ENCODE measurements around the gene C22orf39.

The C22orf39 gene

DNA sequence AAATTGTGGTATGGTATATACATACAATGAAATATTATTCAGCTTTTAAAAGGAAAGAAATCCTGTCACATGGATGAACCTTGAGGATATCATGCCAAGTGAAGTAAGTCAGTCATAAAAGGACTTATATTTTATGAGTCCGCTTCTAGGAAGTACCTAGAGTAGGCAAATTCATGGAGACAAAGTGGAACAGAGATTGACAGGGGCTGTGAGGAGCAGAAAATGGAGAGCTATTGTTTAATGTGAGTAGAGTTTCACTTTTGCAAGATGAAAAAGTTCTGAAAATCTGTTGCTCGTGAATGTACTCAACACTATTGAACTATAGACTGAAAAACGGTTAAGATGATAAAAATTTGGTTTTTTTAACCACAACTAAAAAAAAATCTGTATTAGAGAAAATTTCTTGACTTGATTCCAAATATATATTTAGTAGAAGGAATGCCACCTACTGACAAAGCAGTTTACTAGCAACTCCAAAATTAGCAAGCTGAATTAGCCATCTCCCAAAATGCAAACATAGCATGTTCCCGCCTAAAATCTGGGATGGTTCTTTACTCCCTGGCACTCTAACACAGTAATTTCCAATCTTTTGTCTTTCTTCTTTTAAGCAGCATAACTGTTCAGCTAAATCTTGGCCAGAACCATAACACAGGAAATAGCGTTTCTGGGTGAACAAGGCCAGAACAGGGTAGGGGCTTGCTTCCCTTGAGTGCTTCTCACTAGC, 30.0 kb upstream of the C22orf39 start:
- no peak for DNase-seq (ENCODE audit: extremely low read depth in 1 of 2, low read depth in 1 of 2)

DNA sequence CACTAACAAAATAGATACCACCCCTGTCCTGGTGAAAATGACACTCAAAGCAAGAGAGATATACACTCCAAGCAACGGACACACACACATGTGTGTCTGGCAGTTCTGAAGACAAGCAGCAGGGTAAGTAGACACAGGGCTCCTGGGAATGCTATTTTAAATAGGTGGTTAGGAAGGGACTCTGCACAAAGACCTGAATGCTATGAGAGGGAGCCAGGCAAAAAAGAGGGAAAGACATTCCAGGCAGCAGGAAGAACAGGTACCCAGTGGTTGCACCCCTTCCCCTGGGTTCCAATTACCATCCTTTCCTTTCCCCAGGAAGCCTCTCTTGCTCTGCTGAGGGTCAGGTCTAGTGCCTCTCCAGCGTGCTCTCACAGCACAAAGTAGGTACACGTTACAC, 28.5 kb upstream of the C22orf39 start:
- DNase-seq (ENCODE audit: extremely low read depth in 1 of 2, low read depth in 1 of 2), result no peak

DNA sequence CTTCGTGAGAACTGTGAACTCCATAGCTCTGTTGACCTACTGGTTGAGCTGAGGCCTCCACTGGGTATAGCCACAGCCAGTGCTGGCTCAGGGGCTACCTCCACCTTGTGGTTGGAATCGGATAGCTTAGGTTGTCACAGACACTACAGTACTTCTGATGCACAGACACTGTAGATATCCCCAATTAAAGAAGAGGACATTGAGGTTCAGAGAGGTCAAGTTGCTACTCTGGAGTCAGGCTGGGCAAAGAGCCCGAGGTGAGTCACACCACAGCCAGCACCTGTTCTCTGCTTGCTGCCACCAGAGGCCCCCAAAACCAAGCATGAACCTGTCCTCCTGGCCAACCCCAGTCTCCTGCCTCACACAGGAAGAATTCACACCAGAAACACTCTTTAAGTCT, 26.1 kb upstream of the C22orf39 start:
- no peak for DNase-seq (ENCODE audit: extremely low read depth in 1 of 2, low read depth in 1 of 2)

DNA sequence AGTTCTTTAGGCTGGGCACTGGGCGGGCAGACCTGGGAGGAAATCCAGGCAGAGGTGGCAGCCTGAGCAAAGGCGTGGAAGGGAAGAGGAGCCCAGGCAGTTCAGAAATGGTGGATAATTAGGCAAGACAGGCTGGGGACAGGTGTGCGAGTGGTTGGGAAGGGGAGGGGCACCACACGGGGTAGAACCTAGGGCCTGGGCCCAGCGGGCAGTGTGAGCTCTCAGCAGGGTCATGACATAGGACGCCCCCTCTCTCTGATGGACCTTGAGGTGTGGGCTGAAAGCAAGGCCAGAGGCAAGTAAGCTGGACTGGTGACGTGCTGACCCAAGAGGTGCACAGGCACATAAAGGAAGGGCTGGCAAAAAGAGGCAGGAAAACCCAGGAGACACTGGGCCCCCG, 24.7 kb upstream of the C22orf39 start:
- DNase-seq (ENCODE audit: extremely low read depth in 1 of 2, low read depth in 1 of 2), result no peak

DNA sequence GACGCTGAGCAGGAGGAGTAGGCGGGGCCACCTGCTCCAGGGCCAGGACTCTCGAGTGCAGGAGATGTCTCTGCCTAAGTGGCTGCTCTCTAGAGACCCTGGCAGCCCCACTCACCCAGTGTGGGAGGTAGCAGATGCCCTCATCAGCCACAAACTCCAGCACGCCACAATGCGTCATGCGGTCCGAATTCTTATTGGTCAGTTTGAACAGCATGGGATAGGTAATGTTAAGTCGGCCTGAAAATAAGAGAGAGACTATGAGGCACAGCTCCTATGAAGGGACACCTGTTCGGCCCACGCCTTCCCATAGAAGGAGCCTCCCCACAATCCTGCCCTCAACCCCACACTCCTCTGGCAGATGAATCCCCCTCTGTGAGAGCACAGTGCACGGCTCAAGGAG, 24.1 kb upstream of the C22orf39 start:
- no peak for DNase-seq (ENCODE audit: extremely low read depth in 1 of 2, low read depth in 1 of 2)

GRCh38 chr22:19470010-19470409, 22.5 kb upstream of the C22orf39 start:
- no peak for DNase-seq (ENCODE audit: extremely low read depth in 1 of 2, low read depth in 1 of 2)

- DNase-seq (ENCODE audit: extremely low read depth in 1 of 2, low read depth in 1 of 2), result no peak
Observed at GRCh38 chr22:19469421-19469820, 21.9 kb upstream of the C22orf39 start.

- DNase-seq (ENCODE audit: extremely low read depth in 1 of 2, low read depth in 1 of 2), result no peak
Observed at GRCh38 chr22:19467912-19468311, 20.4 kb upstream of the C22orf39 start.

DNA sequence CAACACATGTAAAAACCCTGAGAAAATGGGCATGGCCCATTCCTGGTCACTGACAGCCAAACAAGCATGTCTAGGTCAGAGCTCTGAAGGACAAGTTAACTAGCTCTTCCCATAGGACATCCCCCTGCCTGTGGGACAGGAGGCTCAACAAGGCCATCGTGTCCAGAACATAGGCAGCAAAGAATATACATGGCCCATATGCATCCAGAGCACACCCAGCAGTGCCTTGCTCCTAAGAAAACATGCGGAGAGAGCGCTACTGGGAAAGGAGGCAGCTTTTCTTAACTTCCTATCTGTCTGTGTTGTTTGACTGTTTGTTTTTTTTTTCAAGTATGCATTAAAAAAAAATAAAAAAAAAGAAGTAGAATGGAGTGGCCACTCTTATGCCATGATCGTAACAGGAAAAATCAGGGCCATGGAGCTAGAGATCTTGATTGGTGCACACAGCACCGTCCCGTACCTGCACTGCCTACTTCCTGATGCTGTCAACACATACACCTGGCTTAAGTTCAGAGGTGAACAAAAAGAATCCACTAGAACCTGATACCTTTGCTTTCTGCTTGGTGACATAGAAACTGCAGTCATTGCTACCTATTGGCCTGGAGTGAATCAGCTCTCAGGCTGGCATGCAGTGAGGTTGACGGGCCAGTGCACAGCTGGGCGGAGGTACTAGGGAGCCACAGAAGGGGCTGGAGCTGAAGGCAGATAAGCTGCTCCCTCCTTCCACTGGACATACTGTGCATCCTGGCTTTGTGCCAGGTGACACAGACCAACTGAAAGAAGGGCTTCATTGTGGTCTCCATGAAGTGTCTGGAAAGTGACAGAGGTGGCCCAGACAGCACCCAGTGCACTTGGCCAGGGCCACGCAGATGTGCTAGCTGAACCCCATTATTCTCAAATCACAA, 19.6 kb upstream of the C22orf39 start:
- DNase-seq (ENCODE audit: extremely low read depth in 1 of 2, low read depth in 1 of 2), result no peak

GRCh38 chr22:19466126-19466716, 18.7 kb upstream of the C22orf39 start:
- DNase-seq (ENCODE audit: extremely low read depth in 1 of 2, low read depth in 1 of 2), result no peak

- no peak for DNase-seq (ENCODE audit: extremely low read depth in 1 of 2, low read depth in 1 of 2)
Observed at GRCh38 chr22:19464975-19465374, 17.5 kb upstream of the C22orf39 start.

DNA sequence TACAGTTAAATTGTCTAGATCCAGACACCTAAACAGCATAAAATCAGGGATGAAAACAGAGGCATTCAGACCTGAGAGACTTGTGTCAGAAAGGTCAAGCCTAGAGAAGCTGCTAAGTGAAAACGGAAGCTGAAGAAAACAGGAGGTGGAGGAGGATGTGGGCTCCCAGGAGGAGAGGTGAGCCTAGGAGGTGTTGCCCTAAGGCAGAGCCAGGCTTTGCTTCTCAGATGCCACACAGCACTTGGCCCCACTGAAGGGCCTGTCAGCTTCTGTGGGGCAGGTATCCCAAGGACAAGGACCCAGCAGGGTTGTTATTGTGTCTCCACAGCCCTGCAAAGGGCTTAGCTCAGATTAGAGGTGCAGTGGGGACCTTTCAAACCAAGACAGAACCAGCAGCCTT, 17.0 kb upstream of the C22orf39 start:
- no peak for DNase-seq (ENCODE audit: extremely low read depth in 1 of 2, low read depth in 1 of 2)

GRCh38 chr22:19463491-19464469, 16.3 kb upstream of the C22orf39 start:
- DNase-seq (ENCODE audit: extremely low read depth in 1 of 2, low read depth in 1 of 2), result no peak

DNA sequence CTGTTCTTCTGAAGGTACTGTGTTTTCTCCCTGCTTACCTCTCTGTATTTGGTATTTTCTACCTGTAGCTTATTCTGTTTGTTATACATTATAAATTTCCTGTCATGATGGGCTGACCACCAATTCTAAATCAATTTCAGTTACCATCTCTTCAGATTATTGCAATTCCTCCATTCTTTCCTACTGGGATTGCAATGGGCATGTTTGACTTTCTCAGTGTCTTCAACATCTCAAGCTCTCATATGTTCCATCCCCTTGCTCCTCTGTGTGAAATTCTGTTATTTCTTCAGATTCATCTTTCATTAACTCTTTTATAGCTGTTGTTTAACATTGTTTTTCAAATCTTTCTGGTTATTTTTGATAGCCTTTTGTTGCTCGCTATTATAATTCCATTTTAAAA, 15.5 kb upstream of the C22orf39 start:
- no peak for DNase-seq (ENCODE audit: extremely low read depth in 1 of 2, low read depth in 1 of 2)

- no peak for DNase-seq (ENCODE audit: extremely low read depth in 1 of 2, low read depth in 1 of 2)
Observed at GRCh38 chr22:19461506-19461905, 14.0 kb upstream of the C22orf39 start.

DNA sequence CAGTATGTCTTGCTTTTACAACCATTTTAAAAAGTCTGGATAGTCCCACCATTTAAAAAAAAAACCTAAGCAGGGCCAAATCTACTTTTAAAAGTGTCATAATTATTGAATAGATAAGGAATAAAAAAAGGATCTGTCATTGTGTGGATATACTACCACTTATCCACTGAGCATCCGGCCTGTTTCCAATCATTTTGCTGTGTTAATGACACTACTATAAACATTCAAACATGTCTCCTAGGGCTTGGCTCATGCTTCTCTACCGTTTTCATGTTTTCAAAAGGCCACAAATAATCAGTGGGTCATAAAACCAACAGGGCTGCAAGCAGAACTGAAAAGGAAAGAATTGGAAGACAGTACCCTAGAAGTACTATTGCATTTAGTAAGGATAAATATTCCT, 12.5 kb upstream of the C22orf39 start:
- no peak for DNase-seq (ENCODE audit: extremely low read depth in 1 of 2, low read depth in 1 of 2)

DNA sequence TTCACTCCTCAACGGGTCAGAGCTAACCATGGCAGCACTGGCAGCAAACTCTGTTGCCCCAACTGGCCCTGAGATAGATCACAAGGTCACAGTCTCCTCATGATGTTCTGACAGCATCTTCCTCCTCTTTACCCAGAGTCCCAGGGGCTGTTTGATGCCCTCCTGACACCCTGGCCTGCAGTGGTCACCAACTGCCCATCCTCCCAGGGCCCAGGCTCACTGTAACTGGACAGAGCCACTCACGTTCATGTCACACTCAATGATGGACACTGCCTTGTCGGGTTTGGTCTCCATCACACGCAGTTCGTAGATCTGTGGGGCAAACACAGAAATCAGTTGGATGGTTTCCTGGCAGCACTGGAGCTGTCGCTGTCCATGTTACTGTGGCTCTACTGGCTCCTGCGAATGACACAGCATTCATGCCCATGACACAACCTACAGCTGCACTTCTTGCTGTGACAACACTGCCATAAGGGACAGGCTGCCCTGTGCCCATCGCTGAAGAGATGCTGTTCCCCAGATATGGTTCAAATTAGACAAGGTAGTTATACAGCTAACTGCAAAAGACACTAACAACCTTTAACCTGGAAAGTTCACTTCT, 10.4 kb upstream of the C22orf39 start:
- no peak for DNase-seq (ENCODE audit: extremely low read depth in 1 of 2, low read depth in 1 of 2)

DNA sequence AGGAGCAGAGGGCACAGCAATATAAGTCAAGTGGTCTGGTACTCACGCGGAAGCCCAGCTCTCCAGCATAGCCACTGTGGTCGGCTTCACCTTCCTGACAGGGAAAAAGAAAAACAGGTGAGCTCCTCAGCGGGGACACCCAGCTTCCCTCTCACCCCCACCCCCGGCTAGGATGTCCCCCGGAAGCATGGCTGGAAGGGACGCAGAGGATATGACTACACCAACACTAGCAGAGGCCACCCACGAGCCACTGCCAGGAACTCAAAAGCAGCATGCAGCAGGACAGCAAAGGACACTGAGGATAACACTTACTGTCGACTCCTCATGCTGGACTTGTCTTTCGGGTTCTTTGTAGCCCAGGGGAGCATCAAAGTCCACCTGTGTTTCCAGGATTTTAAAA, 9.0 kb upstream of the C22orf39 start:
- DNase-seq (ENCODE audit: extremely low read depth in 1 of 2, low read depth in 1 of 2), result no peak

GRCh38 chr22:19455585-19456370, 8.3 kb upstream of the C22orf39 start:
- no peak for DNase-seq (ENCODE audit: extremely low read depth in 1 of 2, low read depth in 1 of 2)

DNA sequence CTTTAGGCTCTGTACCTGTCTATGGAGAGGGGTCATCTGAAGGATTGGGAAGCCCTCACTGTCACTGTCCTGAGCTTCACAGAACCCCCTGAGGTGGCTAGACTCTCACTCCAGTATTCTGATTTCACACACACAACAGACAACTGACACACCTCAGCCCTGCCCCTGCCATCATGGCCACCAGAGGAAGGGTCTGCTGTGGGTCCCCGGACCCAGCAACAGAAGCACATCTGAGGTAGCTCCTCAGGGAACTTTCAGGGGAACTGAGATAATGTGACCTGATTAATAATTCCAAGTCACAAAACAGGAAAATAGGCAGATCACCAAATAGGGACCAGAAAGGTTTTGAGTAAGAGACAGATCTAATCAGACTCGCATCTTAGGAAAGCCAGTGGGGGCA, 7.5 kb upstream of the C22orf39 start:
- no peak for DNase-seq (ENCODE audit: extremely low read depth in 1 of 2, low read depth in 1 of 2)

Measured in activated CD8-positive, alpha-beta memory T cell treated with anti-CD3 and anti-CD28 coated beads for 1 hour (primary cell).